GM18498 (cell line): ENCODE measurements around the gene ZDHHC4.

ENCODE experiments used
- ATAC-seq: cut with Tn5 transposase; IDR thresholded peaks from one replicate; pipeline ENCODE4 v1.9.1; 2021; ENCODE audit warnings: mild to moderate bottlenecking, moderate library complexity; ENCODE audit not compliant: unreplicated experiment

ZDHHC4 gene

GRCh38 chr7:6577369-6578113 is at the start of gene ZDHHC4:
ZDHHC4 (plus strand) TSS chr7:6577454; CDS start chr7:6580562, 3,108 bp downstream.
- ATAC-seq = peak; percentile 97

GRCh38 chr7:6528401-6529130 is 48.7 kb upstream of the ZDHHC4 start:
- ATAC-seq = no peak

- ATAC-seq = no peak
Observed at GRCh38 chr7:6529643-6530042, 47.6 kb upstream of the ZDHHC4 start.

GRCh38 chr7:6530626-6531491 is 46.4 kb upstream of the ZDHHC4 start:
- ATAC-seq = peak; percentile 58

- no peak for ATAC-seq
Observed at GRCh38 chr7:6531492-6532279, 45.6 kb upstream of the ZDHHC4 start.

GRCh38 chr7:6532516-6532915 is 44.7 kb upstream of the ZDHHC4 start:
- no peak for ATAC-seq

- ATAC-seq = no peak
Observed at GRCh38 chr7:6533893-6534495, 43.3 kb upstream of the ZDHHC4 start.

GRCh38 chr7:6536262-6537260 is 40.7 kb upstream of the ZDHHC4 start:
- no peak for ATAC-seq

- no peak for ATAC-seq
Observed at GRCh38 chr7:6542368-6542767, 34.9 kb upstream of the ZDHHC4 start.

GRCh38 chr7:6545398-6546126 is 31.7 kb upstream of the ZDHHC4 start:
- no peak for ATAC-seq

- ATAC-seq = no peak
Observed at GRCh38 chr7:6546498-6547251, 30.6 kb upstream of the ZDHHC4 start.

GRCh38 chr7:6547400-6547799 is 29.9 kb upstream of the ZDHHC4 start:
- ATAC-seq = no peak

- ATAC-seq = no peak
Observed at GRCh38 chr7:6551016-6551511, 26.2 kb upstream of the ZDHHC4 start, which contains the start of gene GRID2IP. GRID2IP (minus strand) TSS chr7:6551461; CDS start chr7:6551436, 25 bp downstream.

GRCh38 chr7:6553448-6554044 is 23.7 kb upstream of the ZDHHC4 start:
- no peak for ATAC-seq

GRCh38 chr7:6554848-6555247 is 22.4 kb upstream of the ZDHHC4 start:
- no peak for ATAC-seq

- ATAC-seq = no peak
Observed at GRCh38 chr7:6556196-6556595, 21.1 kb upstream of the ZDHHC4 start.

- ATAC-seq = no peak
Observed at GRCh38 chr7:6558837-6559236, 18.4 kb upstream of the ZDHHC4 start.
